Measurements from ENCODE around the gene SARM1.

DNA sequence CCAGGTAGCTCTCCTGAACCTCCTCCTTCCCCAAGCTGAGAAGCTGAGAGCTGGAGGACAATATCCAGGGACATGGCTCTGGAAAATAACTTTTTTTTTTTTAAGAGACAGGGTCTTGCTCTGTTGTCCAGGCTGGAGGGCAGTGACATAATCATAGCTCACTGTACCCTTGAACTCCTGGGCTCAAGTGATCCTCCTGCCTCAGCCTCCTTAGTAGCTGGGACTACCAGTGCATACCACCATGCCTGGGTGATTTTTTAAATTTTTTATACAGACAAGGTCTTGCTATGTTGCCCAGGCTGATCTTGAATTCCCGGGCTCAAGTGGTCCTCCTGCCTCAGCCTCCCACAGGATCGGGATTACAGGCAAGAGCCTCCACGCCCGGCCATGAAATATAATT is 28.3 kb downstream of the SARM1 start:
- TF ChIP-seq CBX8 (IDR thresholded peaks at IDR 0.05; ENCODE audit: borderline replicate concordance, low read depth, low read length) (no peak), JUND (IDR thresholded peaks at IDR 0.05; ENCODE audit: low read length) (no peak), EZH2 (IDR thresholded peaks at IDR 0.05; ENCODE audit: low read depth, low read length, severe bottlenecking) (no peak), CHD2 (IDR thresholded peaks at IDR 0.05; ENCODE audit: low read length) (no peak), HDAC2 (IDR thresholded peaks at IDR 0.05; ENCODE audit: borderline replicate concordance in 1 of 2, low read depth in 2 of 2, low read length in 2 of 2) (no peak), POLR2A (IDR thresholded peaks at IDR 0.05; ENCODE audit: control extremely low read depth in 1 of 2, low read depth in 2 of 2, low read length in 2 of 2) (no peak), POLR2AphosphoS5 (IDR thresholded peaks at IDR 0.05; ENCODE audit: low read depth, low read length) (no peak), PHF8 (conservative IDR thresholded peaks at IDR 0.05; ENCODE audit: low read depth, low read length) (no peak), FOSL1 (IDR thresholded peaks at IDR 0.05; ENCODE audit: insufficient read depth, low read depth, low read length) (no peak), KDM5A (IDR thresholded peaks at IDR 0.05; ENCODE audit: low read length) (no peak)
- TF ChIP-seq, protein P1, sequence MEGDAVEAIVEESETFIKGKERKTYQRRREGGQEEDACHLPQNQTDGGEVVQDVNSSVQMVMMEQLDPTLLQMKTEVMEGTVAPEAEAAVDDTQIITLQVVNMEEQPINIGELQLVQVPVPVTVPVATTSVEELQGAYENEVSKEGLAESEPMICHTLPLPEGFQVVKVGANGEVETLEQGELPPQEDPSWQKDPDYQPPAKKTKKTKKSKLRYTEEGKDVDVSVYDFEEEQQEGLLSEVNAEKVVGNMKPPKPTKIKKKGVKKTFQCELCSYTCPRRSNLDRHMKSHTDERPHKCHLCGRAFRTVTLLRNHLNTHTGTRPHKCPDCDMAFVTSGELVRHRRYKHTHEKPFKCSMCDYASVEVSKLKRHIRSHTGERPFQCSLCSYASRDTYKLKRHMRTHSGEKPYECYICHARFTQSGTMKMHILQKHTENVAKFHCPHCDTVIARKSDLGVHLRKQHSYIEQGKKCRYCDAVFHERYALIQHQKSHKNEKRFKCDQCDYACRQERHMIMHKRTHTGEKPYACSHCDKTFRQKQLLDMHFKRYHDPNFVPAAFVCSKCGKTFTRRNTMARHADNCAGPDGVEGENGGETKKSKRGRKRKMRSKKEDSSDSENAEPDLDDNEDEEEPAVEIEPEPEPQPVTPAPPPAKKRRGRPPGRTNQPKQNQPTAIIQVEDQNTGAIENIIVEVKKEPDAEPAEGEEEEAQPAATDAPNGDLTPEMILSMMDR (IDR thresholded peaks at IDR 0.05; ENCODE audit: control extremely low read depth in 1 of 3, insufficient read depth in 1 of 3, low read depth in 1 of 3, low read length in 3 of 3): no peak
- TF ChIP-seq, protein P2, sequence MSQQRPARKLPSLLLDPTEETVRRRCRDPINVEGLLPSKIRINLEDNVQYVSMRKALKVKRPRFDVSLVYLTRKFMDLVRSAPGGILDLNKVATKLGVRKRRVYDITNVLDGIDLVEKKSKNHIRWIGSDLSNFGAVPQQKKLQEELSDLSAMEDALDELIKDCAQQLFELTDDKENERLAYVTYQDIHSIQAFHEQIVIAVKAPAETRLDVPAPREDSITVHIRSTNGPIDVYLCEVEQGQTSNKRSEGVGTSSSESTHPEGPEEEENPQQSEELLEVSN (IDR thresholded peaks at IDR 0.05): no peak
- TF ChIP-seq, protein P3, sequence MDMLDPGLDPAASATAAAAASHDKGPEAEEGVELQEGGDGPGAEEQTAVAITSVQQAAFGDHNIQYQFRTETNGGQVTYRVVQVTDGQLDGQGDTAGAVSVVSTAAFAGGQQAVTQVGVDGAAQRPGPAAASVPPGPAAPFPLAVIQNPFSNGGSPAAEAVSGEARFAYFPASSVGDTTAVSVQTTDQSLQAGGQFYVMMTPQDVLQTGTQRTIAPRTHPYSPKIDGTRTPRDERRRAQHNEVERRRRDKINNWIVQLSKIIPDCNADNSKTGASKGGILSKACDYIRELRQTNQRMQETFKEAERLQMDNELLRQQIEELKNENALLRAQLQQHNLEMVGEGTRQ (IDR thresholded peaks at IDR 0.05; ENCODE audit: low read length): no peak

Data from H1 (cell line).